Large intestine (tissue), 12 donors: ENCODE data around the gene SLC12A5. TPM values are rescaled to one million over a fixed set of nuclear protein-coding genes. Genes with fewer than 3 reads are reported as not detected.
A peak's percentile ranks its signal among the peaks of the same experiment; 100 is the strongest.
"Not testable (repeated sequence)": the region's sequence is repeated elsewhere in the genome, so short reads cannot be mapped to it uniquely, and the experiment has no call there.

Experiments used
- DNase-seq, 2 donors: peaks; one replicate each; pipeline versions ENCODE4 v3.0.0 to v3.0.0-alpha.2; 2013
- H3K27ac ChIP-seq: one replicate; pipeline ENCODE4 v1.5.1; 2013; ENCODE audit warnings: low read length
- H3K27me3 ChIP-seq: 2 replicates; pipeline ENCODE4 v1.6.1; 2013; ENCODE audit warnings: low read length; ENCODE audit not compliant: control insufficient read depth, insufficient read depth
- H3K36me3 ChIP-seq: 2 replicates; pipeline ENCODE4 v1.6.1; 2013; ENCODE audit warnings: low read length; ENCODE audit not compliant: control insufficient read depth, insufficient read depth
- H3K4me1 ChIP-seq: one replicate; pipeline ENCODE4 v1.6.1; 2013; ENCODE audit warnings: low read length; ENCODE audit not compliant: control insufficient read depth, insufficient read depth
- H3K4me3 ChIP-seq: one replicate; pipeline ENCODE4 v1.5.1; 2013; ENCODE audit warnings: low read length
- H3K9me3 ChIP-seq: one replicate; pipeline ENCODE4 v1.6.1; 2013; ENCODE audit warnings: mild to moderate bottlenecking, low read depth, low read length, moderate library complexity; ENCODE audit not compliant: control insufficient read depth
- WGBS: methylation state at CpG from one replicate; pipeline ENCODE4 v1.1.5; 2013; ENCODE audit warnings: low lambda C conversion rate; ENCODE audit not compliant: insufficient coverage; 5-methylcytosine and 5-hydroxymethylcytosine counted together
- long read RNA-seq, 11 donors: transcript quantifications; one replicate each; lab custom pipeline, GENCODE V29; 2026
- polyA plus RNA-seq: library from polyadenylated mRNA; unstranded; fragments of 120-200 nt; gene quantifications from one replicate; pipeline ENCODE4 v1.2.1, GENCODE V29; 2013

The SLC12A5 gene
- 3.5 TPM for polyA plus RNA-seq
- long read RNA-seq, donor 1, partial matches to known transcripts = 0 of 1 reads
- long read RNA-seq, donor 1, other reads (novel, unspliced or antisense) = 0 of 1 reads
- long read RNA-seq, donor 2 = 0 reads
- long read RNA-seq, donor 3 = 0 reads
- long read RNA-seq, donor 4 = 0 reads
- long read RNA-seq, donor 5, partial matches to known transcripts = 0 of 3 reads
- long read RNA-seq, donor 5, other reads (novel, unspliced or antisense) = 0 of 3 reads
- long read RNA-seq, donor 6 = 0 reads
- long read RNA-seq, donor 7, partial matches to known transcripts = 0 of 1 reads
- long read RNA-seq, donor 7, other reads (novel, unspliced or antisense) = 0 of 1 reads
- long read RNA-seq, donor 8, partial matches to known transcripts = 0 of 2 reads
- long read RNA-seq, donor 8, other reads (novel, unspliced or antisense) = 0 of 2 reads
- long read RNA-seq, donor 9, partial matches to known transcripts = 0 of 1 reads
- long read RNA-seq, donor 9, other reads (novel, unspliced or antisense) = 0 of 1 reads
- long read RNA-seq, donor 10, partial matches to known transcripts = 0 of 1 reads
- long read RNA-seq, donor 10, other reads (novel, unspliced or antisense) = 0 of 1 reads
- long read RNA-seq, donor 11 = 0 reads

DNA sequence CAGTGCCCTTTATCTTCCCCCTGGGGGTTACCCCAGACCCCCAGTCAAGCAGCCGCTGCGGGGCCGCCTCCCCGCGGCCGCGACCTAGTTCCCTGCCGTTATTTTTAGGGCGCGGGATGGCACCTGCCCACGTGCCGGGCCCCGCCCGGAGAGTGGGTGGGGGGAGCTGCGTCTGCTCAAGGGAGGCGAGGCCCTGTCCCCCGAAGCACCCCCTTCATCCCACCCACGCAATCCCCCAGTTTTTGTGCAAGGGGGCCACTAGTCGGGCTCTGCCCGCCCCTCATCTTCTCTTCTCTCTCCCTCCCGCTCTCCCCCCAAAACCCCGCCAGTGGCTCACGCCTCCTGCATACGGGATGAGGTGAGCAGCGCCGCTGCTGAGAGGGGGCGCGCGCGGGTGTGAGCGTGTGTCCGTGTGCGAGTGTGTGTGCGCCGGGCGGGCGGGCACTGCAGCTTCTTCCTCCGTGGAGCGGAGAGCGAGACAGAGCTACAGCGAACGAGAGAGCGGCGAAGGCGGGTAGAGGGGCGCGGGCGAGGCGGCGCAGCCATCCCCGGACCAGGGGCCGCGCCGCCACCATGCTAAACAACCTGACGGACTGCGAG, at the start of gene SLC12A5:
SLC12A5 (plus strand) TSS at position 444 of the 600 bp plus-strand sequence; CDS start at position 574, 130 bp downstream.
- no peaks in the 10 kb centered on the region for H3K36me3 ChIP-seq
- no peaks in the 10 kb centered on the region for H3K4me1 ChIP-seq
- no peak within 1 kb of the TSS for H3K27ac ChIP-seq
- no CpG with 5 or more reads among the region's 56 CpGs for WGBS
- H3K27me3 ChIP-seq = peaks cover 82% of the 10 kb centered on the region
- no peak within 1 kb of the TSS for H3K4me3 ChIP-seq
- DNase-seq = no peak
- peaks cover 7% of the 10 kb centered on the region for H3K9me3 ChIP-seq

DNA sequence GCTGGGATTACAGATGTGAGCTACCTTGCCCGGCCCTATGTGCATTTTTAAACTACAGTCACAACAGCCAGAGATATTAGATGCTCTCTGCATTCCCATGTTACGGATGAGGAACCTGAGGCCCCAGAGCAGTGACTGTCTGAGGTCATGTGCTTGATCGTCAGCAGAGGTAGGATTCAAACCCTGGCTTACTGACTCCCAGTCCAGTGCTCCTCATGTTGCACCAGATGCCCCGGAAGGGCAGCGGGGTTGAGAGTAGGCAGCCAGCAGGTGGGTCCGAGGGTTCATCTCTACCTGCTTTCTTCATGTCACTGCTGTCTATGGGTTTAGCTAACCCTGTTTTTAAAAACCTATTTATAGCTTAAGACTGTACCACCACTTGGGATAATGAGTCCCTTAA, 47.8 kb upstream of the SLC12A5 start:
- no CpG with 5 or more reads among the region's 6 CpGs for WGBS
- Histone ChIP-seq H3K4me3 (no peak overlapping the region), H3K27me3 (peaks cover 8% of the 10 kb centered on the region), H3K4me1 (no peaks in the 10 kb centered on the region), H3K27ac (no peak overlapping the region), H3K9me3 (no peaks in the 10 kb centered on the region), H3K36me3 (no peaks in the 10 kb centered on the region)
- DNase-seq = no peak

DNA sequence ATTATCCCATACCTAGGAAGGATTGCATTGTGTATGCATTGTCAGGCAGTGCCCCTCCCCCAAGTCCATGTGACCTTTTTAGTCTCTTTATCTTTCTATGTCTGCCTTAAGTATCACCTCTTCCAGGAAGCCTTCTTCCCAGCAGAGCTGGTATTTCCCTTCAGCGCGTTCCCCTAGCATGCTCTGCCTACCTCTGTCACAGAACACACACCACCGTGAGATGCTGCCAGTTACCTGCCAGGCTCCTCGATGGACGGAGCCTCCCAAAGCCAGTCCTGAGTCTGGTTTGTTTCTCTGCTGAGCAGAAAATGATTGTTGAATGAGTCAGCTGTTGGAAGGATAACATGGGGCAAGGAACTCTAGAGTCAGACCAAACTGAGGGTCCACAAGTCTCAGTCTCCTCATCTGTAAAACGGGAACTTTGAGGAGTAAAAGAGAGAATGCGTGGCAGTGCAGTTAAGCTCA, 45.7 kb upstream of the SLC12A5 start:
- DNase-seq = no peak
- Histone ChIP-seq H3K36me3 (no peaks in the 10 kb centered on the region), H3K4me3 (no peak overlapping the region), H3K27ac (no peak overlapping the region), H3K27me3 (peaks cover 8% of the 10 kb centered on the region), H3K4me1 (no peaks in the 10 kb centered on the region), H3K9me3 (no peaks in the 10 kb centered on the region)
- WGBS = no CpG with 5 or more reads among the region's 7 CpGs

DNA sequence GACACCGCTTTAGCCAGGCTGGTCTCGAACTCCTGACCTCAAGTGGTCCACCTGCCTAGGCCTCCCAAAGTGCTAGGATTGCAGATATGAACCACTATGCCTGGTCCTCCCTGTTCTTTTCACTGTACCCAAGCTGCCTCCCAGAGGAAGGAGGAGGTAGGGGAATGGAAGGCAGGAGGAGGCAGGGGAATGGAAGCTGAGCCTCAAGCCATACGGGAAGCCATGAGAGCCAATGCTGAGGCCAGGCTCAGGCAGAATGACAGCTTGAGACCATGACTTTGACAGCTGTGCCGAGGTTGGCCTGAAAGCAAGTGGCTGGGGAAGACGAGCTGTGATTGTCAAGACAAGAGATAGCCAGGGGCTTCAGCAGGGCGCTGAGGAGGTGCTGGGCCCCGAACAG, 43.4 kb upstream of the SLC12A5 start:
- H3K27ac ChIP-seq = no peak overlapping the region
- WGBS = no CpG with 5 or more reads among the region's 7 CpGs
- no peaks in the 10 kb centered on the region for H3K36me3 ChIP-seq
- no peaks in the 10 kb centered on the region for H3K9me3 ChIP-seq
- no peaks in the 10 kb centered on the region for H3K4me1 ChIP-seq
- no peak for DNase-seq
- H3K4me3 ChIP-seq = no peak overlapping the region
- H3K27me3 ChIP-seq = peaks cover 8% of the 10 kb centered on the region

- DNase-seq = peak in 1 of 2 donors; percentile 34
- Histone ChIP-seq H3K36me3 (no peaks in the 10 kb centered on the region), H3K4me1 (no peaks in the 10 kb centered on the region), H3K27me3 (peaks cover 8% of the 10 kb centered on the region), H3K27ac (no peak overlapping the region), H3K9me3 (no peaks in the 10 kb centered on the region), H3K4me3 (no peak overlapping the region)
- no CpG with 5 or more reads among the region's 16 CpGs for WGBS
Observed at GRCh38 chr20:45987108-45987780, 41.8 kb upstream of the SLC12A5 start.

GRCh38 chr20:45988830-45989229, 40.2 kb upstream of the SLC12A5 start:
- DNase-seq, H3K27me3 ChIP-seq, H3K36me3 ChIP-seq, H3K9me3 ChIP-seq, H3K4me1 ChIP-seq, H3K4me3 ChIP-seq, H3K27ac ChIP-seq: not testable (repeated sequence)
- no CpG with 5 or more reads among the region's 6 CpGs for WGBS

GRCh38 chr20:45991616-45992015, 37.4 kb upstream of the SLC12A5 start:
- Histone ChIP-seq H3K9me3 (no peaks in the 10 kb centered on the region), H3K36me3 (no peaks in the 10 kb centered on the region), H3K27me3 (peaks cover 6% of the 10 kb centered on the region), H3K4me3 (no peak overlapping the region), H3K27ac (no peak overlapping the region), H3K4me1 (no peaks in the 10 kb centered on the region)
- no CpG with 5 or more reads among the region's 3 CpGs for WGBS
- DNase-seq = no peak

DNA sequence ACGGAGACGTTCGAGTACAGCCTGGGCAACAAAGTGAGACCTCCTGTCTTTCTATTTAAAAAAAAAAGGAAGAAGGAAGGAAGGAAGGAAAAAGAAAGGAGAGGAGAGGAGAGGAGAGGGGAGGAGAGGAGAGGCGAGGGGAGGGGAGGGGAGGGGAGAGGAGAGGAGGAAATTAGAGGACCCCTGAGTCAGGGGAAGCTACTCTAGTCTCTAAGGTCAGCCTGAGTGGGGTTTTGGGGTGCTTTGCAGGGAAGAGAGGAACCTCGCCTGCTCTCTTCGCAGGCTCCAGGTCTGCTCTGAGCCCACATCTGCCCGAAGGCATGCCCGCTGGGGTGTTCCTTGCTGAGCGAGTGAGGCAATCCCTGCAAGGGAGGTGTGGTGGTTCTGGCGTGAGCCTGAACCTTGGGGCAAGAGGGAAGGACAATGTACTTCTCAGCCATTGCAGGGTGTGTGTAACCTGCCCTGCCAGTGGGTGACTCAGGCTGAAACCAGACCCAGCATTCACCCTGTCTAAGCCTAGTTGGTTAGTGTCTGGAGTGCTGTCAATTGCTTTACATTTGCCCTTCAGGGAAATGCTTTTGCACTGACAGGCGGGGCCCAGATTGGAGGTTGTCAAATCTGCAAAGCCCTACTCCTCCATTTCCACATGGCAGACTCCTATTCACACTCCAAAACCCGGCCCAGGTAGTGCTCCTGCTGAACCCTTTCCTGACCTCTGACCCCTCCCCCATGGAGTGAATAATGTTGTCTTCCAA, 35.6 kb upstream of the SLC12A5 start:
- DNase-seq = no peak

GRCh38 chr20:45994761-45995493, 34.1 kb upstream of the SLC12A5 start:
- Histone ChIP-seq H3K9me3 (no peaks in the 10 kb centered on the region), H3K36me3 (no peaks in the 10 kb centered on the region), H3K27me3 (peaks cover 20% of the 10 kb centered on the region), H3K4me3 (no peak overlapping the region), H3K27ac (no peak overlapping the region), H3K4me1 (no peaks in the 10 kb centered on the region)
- 80% methylated on average over 3 of the region's 9 CpGs for WGBS
- no peak for DNase-seq

More for the DNA sequence above, 35.6 kb upstream of the SLC12A5 start:
- no CpG with 5 or more reads among the region's 12 CpGs for WGBS
- Histone ChIP-seq H3K9me3 (no peaks in the 10 kb centered on the region), H3K27me3 (peaks cover 11% of the 10 kb centered on the region), H3K4me1 (no peaks in the 10 kb centered on the region), H3K36me3 (no peaks in the 10 kb centered on the region), H3K4me3 (no peak overlapping the region), H3K27ac (no peak overlapping the region)
